Measurements from ENCODE around the gene UBE2H.

UBE2H gene

DNA sequence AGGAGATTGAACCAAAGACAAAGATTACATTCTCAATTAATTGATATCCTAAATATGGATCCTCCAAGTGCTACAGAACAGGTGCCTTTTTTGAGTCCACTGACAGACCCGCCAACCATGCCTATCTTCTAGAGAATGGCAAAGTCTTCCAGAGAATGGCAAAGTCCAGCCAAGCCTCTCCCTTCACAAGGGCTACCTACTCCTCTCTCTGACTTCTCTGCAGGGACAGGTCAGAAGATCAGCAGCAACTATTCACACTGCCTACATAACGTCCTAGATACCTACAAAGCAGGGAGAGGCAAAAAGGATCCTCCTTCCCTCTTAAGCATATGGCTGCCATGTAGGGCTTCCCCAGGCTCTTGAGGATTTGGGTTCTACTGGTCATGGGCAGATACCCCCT, 12.4 kb downstream of the UBE2H start:
- DNase-seq: no peak
- H3K9me3 Mint-ChIP-seq: no peaks in the 10 kb centered on the region
- no peak overlapping the region for H3K4me3 Mint-ChIP-seq
- no peak overlapping the region for H3K27ac Mint-ChIP-seq
- peaks cover 26% of the 10 kb centered on the region for H3K4me1 Mint-ChIP-seq (ENCODE audit: low read depth)
- H3K27me3 Mint-ChIP-seq: no peaks in the 10 kb centered on the region
- H3K36me3 Mint-ChIP-seq (ENCODE audit: low read depth): peaks cover 15% of the 10 kb centered on the region

DNA sequence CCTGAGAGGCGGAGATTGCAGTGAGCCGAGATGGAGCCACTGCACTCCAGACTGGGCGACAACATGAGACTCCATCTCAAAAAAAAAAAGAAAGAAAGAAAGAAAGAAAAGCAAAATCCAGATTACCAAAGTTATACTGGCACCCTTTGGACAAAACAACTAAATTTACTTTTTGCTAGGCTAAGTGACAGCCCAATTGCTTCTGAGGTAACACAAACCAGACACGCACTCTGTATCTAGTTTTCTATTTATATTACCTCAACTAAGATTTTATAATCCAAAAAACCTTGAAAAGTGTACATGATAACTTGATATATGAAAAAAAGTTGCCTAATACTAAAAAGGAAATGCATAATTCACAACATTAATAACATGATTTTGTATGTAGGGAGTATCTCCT, 12.9 kb downstream of the UBE2H start:
- peaks cover 11% of the 10 kb centered on the region for H3K36me3 Mint-ChIP-seq (ENCODE audit: low read depth)
- H3K4me3 Mint-ChIP-seq: no peak overlapping the region
- peaks cover 22% of the 10 kb centered on the region for H3K4me1 Mint-ChIP-seq (ENCODE audit: low read depth)
- DNase-seq: no peak
- H3K27ac Mint-ChIP-seq: no peak overlapping the region
- no peaks in the 10 kb centered on the region for H3K27me3 Mint-ChIP-seq
- no peaks in the 10 kb centered on the region for H3K9me3 Mint-ChIP-seq

DNA sequence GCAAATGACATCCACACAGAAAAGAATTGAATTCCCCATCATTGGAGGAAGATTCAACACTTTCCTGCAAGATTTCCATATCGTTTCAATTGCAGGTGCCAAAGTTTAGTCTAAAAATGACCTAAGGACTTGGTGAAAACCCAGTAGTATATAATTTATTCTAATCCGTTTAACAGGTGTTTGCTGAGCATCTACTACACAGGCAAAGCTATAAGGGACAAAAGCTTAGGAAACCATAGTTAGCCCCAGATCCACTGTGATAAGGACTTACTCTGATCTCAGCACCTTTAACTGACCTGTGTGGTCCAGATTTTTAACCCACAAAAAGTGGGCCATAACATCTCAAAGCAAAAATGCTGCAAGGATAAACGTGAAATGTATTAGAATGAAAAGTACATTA, 19.1 kb downstream of the UBE2H start:
- no peak overlapping the region for H3K27ac Mint-ChIP-seq
- H3K27me3 Mint-ChIP-seq: no peaks in the 10 kb centered on the region
- H3K4me3 Mint-ChIP-seq: no peak overlapping the region
- H3K4me1 Mint-ChIP-seq (ENCODE audit: low read depth): peaks cover 11% of the 10 kb centered on the region
- H3K36me3 Mint-ChIP-seq (ENCODE audit: low read depth): peaks cover 6% of the 10 kb centered on the region
- DNase-seq: no peak
- no peaks in the 10 kb centered on the region for H3K9me3 Mint-ChIP-seq

DNA sequence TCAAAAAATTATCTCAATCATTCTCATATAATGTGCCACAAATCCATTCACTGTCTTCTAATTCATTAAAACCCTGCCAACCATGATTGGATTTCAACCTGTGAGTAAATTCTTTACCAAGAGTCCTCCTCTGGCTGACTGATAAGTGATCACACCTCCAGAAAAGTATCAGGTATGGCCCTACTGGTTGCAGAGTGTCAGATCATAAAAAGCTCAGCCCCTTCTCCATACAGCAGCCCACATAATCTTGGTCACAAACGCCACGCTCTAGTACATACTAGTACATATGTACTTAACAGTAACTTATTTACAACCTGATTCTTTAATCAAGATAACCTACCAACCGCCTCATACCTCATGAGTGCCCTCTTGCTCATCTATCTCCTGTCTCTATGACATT, 26.1 kb downstream of the UBE2H start:
- peak overlapping the region; percentile 70 for H3K27ac Mint-ChIP-seq
- peaks cover 25% of the 10 kb centered on the region for H3K36me3 Mint-ChIP-seq (ENCODE audit: low read depth)
- DNase-seq: no peak
- no peak overlapping the region for H3K4me3 Mint-ChIP-seq
- H3K27me3 Mint-ChIP-seq: no peaks in the 10 kb centered on the region
- no peaks in the 10 kb centered on the region for H3K9me3 Mint-ChIP-seq
- peaks cover 34% of the 10 kb centered on the region for H3K4me1 Mint-ChIP-seq (ENCODE audit: low read depth)

DNA sequence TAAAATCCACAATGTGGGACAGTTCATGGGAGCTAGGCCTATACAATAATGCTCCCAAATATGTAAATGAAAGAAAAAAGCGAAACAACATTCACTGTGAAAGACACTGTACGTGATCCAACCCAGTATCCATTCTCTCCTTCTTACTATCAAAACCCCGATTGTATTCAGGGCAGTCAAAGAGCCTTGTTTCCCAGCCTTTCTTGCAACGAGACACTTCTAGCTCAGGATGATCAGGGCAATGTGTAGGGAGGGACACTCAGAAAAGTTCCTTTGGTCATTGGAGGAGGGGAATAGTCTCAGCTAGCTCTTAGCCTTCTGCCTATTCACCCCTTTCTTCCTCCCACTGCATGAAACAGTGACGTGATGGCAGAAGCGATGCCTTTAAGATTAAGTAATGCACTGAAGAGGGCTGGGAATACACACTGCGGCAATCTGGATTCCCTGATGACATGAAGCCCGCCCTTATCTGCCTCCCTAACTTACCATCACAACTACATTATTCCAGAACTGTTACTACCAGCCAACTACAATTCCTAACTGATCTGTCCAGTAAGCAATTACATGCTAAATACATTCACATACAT, 27.3 kb downstream of the UBE2H start:
- H3K4me3 Mint-ChIP-seq: no peak overlapping the region
- no peaks in the 10 kb centered on the region for H3K9me3 Mint-ChIP-seq
- H3K4me1 Mint-ChIP-seq (ENCODE audit: low read depth): peaks cover 39% of the 10 kb centered on the region
- H3K36me3 Mint-ChIP-seq (ENCODE audit: low read depth): peaks cover 32% of the 10 kb centered on the region
- no peaks in the 10 kb centered on the region for H3K27me3 Mint-ChIP-seq
- no peak for DNase-seq
- peak overlapping the region; percentile 12 for H3K27ac Mint-ChIP-seq

- peaks cover 41% of the 10 kb centered on the region for H3K4me1 Mint-ChIP-seq (ENCODE audit: low read depth)
- no peaks in the 10 kb centered on the region for H3K27me3 Mint-ChIP-seq
- H3K4me3 Mint-ChIP-seq: no peak overlapping the region
- no peak overlapping the region for H3K27ac Mint-ChIP-seq
- H3K36me3 Mint-ChIP-seq (ENCODE audit: low read depth): peaks cover 34% of the 10 kb centered on the region
- no peaks in the 10 kb centered on the region for H3K9me3 Mint-ChIP-seq
- no peak for DNase-seq
These were observed 28.2 kb downstream of the UBE2H start for GRCh38 chr7:129924602-129925001.

GRCh38 chr7:129923709-129924108, 29.1 kb downstream of the UBE2H start:
- Mint-ChIP-seq H3K27ac (peak overlapping the region; percentile 48), H3K4me1 (ENCODE audit: low read depth) (peaks cover 46% of the 10 kb centered on the region)

GRCh38 chr7:129919492-129919891, 33.3 kb downstream of the UBE2H start:
- Mint-ChIP-seq H3K4me3 (no peak overlapping the region), H3K27ac (no peak overlapping the region), H3K27me3 (no peaks in the 10 kb centered on the region), H3K4me1 (ENCODE audit: low read depth) (peaks cover 63% of the 10 kb centered on the region), H3K9me3 (no peaks in the 10 kb centered on the region), H3K36me3 (ENCODE audit: low read depth) (peaks cover 21% of the 10 kb centered on the region)
- DNase-seq: no peak

More at GRCh38 chr7:129923709-129924108, 29.1 kb downstream of the UBE2H start:
- Mint-ChIP-seq H3K9me3 (no peaks in the 10 kb centered on the region), H3K27me3 (no peaks in the 10 kb centered on the region), H3K36me3 (ENCODE audit: low read depth) (peaks cover 33% of the 10 kb centered on the region), H3K4me3 (no peak overlapping the region)
- DNase-seq: no peak

GRCh38 chr7:129918922-129919321, 33.8 kb downstream of the UBE2H start:
- Mint-ChIP-seq H3K4me1 (ENCODE audit: low read depth) (peaks cover 62% of the 10 kb centered on the region), H3K27me3 (no peaks in the 10 kb centered on the region), H3K27ac (no peak overlapping the region), H3K4me3 (no peak overlapping the region), H3K36me3 (ENCODE audit: low read depth) (peaks cover 19% of the 10 kb centered on the region), H3K9me3 (no peaks in the 10 kb centered on the region)
- no peak for DNase-seq

DNA sequence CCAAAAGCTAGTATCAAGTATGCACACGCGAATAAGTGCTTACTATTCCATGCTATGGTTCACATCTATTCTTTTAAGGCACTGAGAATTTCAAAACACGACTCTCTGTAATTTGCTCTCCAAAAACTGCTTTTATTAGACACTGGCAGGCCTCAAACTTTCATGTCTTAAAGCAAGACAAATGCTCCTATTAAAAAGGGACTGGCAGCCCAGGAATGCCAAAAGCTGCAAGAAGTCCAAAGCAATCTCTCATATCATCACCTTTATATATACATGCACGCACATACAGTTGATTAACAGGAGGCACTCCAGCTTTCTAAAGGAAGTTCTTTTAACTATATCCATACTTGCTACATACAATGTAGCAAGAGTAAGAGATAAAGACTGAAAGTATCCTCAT, 34.8 kb downstream of the UBE2H start:
- Mint-ChIP-seq H3K4me1 (ENCODE audit: low read depth) (peaks cover 59% of the 10 kb centered on the region), H3K27ac (no peak overlapping the region)

GRCh38 chr7:129914536-129915272, 38.1 kb downstream of the UBE2H start:
- Mint-ChIP-seq H3K9me3 (no peaks in the 10 kb centered on the region), H3K4me3 (peak overlapping the region; percentile 30), H3K36me3 (ENCODE audit: low read depth) (peaks cover 12% of the 10 kb centered on the region), H3K27me3 (no peaks in the 10 kb centered on the region), H3K27ac (peak overlapping the region; percentile 14), H3K4me1 (ENCODE audit: low read depth) (peaks cover 65% of the 10 kb centered on the region)
- no peak for DNase-seq

More for the DNA sequence above, 34.8 kb downstream of the UBE2H start:
- Mint-ChIP-seq H3K9me3 (no peaks in the 10 kb centered on the region), H3K36me3 (ENCODE audit: low read depth) (peaks cover 13% of the 10 kb centered on the region), H3K27me3 (no peaks in the 10 kb centered on the region), H3K4me3 (no peak overlapping the region)
- DNase-seq: no peak

DNA sequence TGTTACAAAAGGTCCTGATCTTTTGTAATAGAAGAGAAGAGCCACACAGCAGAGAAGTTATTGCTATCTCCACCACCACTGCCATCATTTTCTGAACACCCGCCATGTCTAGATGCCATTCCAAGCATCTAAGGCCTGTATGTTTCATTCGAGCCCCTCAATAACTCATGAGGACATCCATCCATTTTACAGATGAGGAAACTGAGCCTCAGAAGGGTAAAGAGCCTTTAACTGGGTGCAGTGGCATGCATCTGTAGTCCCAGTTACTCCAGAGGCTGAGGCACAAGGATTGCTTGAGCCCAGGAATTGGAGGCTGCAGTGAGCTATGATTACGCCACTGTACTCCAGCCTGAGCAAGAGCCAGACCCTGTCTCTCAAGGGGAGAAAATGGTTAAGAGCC, 39.3 kb downstream of the UBE2H start:
- Mint-ChIP-seq H3K4me3 (no peak overlapping the region), H3K27ac (no peak overlapping the region), H3K36me3 (ENCODE audit: low read depth) (peaks cover 11% of the 10 kb centered on the region), H3K27me3 (no peaks in the 10 kb centered on the region), H3K4me1 (ENCODE audit: low read depth) (peaks cover 64% of the 10 kb centered on the region), H3K9me3 (no peaks in the 10 kb centered on the region)
- DNase-seq: no peak

- H3K27me3 Mint-ChIP-seq: no peaks in the 10 kb centered on the region
These were observed 41.0 kb downstream of the UBE2H start for GRCh38 chr7:129911790-129912189.

DNA sequence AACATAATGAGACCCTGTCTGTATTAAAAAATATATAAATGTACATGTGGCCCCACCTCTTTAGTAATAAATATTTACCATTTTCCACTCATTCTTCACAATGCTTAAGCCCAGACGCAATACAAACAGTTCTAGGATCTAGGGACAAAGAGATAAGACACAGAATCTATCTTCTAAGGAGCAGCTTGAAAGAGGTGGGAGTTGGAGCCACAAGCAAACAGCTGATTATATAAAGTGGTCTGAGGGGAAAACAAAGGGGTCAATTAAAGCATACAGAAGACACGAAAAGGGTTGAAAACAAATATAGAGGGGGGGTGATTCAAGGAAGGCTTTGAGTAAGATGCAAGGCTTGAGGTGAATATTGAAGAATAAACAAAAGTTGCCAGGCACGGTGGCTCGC, 43.1 kb downstream of the UBE2H start:
- Mint-ChIP-seq H3K9me3 (peaks cover 7% of the 10 kb centered on the region), H3K4me3 (no peak overlapping the region), H3K27ac (no peak overlapping the region), H3K4me1 (ENCODE audit: low read depth) (peaks cover 70% of the 10 kb centered on the region), H3K36me3 (ENCODE audit: low read depth) (peaks cover 23% of the 10 kb centered on the region), H3K27me3 (no peaks in the 10 kb centered on the region)
- DNase-seq: no peak

More at GRCh38 chr7:129911790-129912189, 41.0 kb downstream of the UBE2H start:
- Mint-ChIP-seq H3K36me3 (ENCODE audit: low read depth) (peaks cover 14% of the 10 kb centered on the region), H3K4me1 (ENCODE audit: low read depth) (peaks cover 68% of the 10 kb centered on the region), H3K9me3 (peaks cover 1% of the 10 kb centered on the region), H3K4me3 (no peak overlapping the region), H3K27ac (peak overlapping the region; percentile 35)
- no peak for DNase-seq

DNA sequence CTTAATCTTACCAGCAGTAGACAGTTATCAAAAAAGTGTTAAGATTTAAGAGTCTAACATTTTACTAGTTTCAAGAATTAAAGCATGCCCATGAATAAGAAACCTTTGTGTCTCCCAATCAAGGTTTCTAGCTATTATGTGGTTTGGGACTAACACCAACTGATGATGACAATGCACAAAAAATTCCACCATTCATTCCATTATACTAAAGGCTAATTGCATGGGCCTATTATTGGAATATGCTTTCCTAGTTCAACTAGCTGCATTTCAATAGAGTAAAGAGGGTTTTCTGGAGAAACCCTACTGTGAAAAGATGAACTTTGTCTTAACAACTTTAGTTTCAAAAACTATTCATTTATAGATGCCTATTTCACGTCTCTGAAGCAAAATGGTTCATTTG, 44.6 kb downstream of the UBE2H start:
- Mint-ChIP-seq H3K4me3 (no peak overlapping the region), H3K9me3 (peaks cover 7% of the 10 kb centered on the region), H3K27ac (peak overlapping the region; percentile 74), H3K36me3 (ENCODE audit: low read depth) (peaks cover 27% of the 10 kb centered on the region), H3K4me1 (ENCODE audit: low read depth) (peaks cover 71% of the 10 kb centered on the region), H3K27me3 (no peaks in the 10 kb centered on the region)
- DNase-seq: no peak
